ENCODE measurements around the gene BAZ1A. TPM values are rescaled to one million over a fixed set of nuclear protein-coding genes. Genes with fewer than 3 reads are reported as not detected.

BAZ1A gene
- total and polyA plus RNA-seq, 2 of the 8 experiments (the other 6 are each of a cell fraction or from before 2014, with no cell fraction given), result 8.0 to 23.1 TPM

- peaks cover 0 to 7% of the 10 kb centered on the region in 2 experiments; a peak in 2 of 4 replicates for H3K79me2 ChIP-seq (ENCODE audit: control insufficient read depth in 1 of 2, insufficient read depth in 2 of 2, low read length in 2 of 2)
- WGBS, 2 experiments (ENCODE audit: extremely low coverage in 1 of 2, insufficient coverage in 1 of 2, insufficient read length in 1 of 2, insufficient replicate concordance in 2 of 2, low coverage in 1 of 2, low lambda C conversion rate in 2 of 2, missing lambda C conversion rate in 1 of 2), result 71% methylated on average over 6 of the region's 6 CpGs; no CpG with 5 or more reads in 1 of the 2 experiments
- H3K14ac ChIP-seq (ENCODE audit: insufficient read length), result no peak overlapping the region
- peak overlapping the region; percentile 84 to 86 for H3K4me2 ChIP-seq (ENCODE audit: insufficient read depth in 1 of 2, low read depth in 2 of 2, low read length in 2 of 2)
- ChIA-PET CTCF (ENCODE audit: partially characterized antibody) (interaction anchor here (1.0 to 1.6 kb wide), 2 partner anchors 10 kb away, joined by 4 to 5 read pairs; no protein-coding TSS in a partner anchor), POLR2A (ENCODE audit: partially characterized antibody) (interaction anchor here (0.6 to 6.3 kb wide), 7 partner anchors 8 to 174 kb away, joined by 3 to 31 read pairs (median 3); partner anchors contain the start of gene EAPP)
- H3K36me3 ChIP-seq (ENCODE audit: control insufficient read depth in 2 of 4, insufficient read depth in 4 of 4, low read length in 3 of 4), result peaks cover 0 to 14% (median 2%) of the 10 kb centered on the region in 4 experiments; a peak in 2 of 8 replicates
- no peak overlapping the region for H2BK15ac ChIP-seq (ENCODE audit: low read length)
- H3K56ac ChIP-seq (replicated peaks; ENCODE audit: insufficient read length, low read depth, low read length), result no peak overlapping the region
- no peak overlapping the region for H3K23ac ChIP-seq (ENCODE audit: insufficient read length)
- H3K4me1 ChIP-seq (replicated peaks in 1 of 4; ENCODE audit: control insufficient read depth in 3 of 4, insufficient read depth in 4 of 4, low read length in 3 of 4), result no peaks in the 10 kb centered on the region
- no peak overlapping the region for H2AFZ ChIP-seq (ENCODE audit: low read length)
- H4K91ac ChIP-seq (replicated peaks; ENCODE audit: insufficient read length, low read length), result no peak overlapping the region
- no peak overlapping the region for H2AK5ac ChIP-seq (ENCODE audit: low read depth, low read length)
- H2BK120ac ChIP-seq (replicated peaks; ENCODE audit: low read depth, low read length), result no peak overlapping the region
- no peak overlapping the region for H2BK12ac ChIP-seq (ENCODE audit: low read depth, low read length)
- no peak overlapping the region for H2BK20ac ChIP-seq (ENCODE audit: low read length)
- H3K4me3 ChIP-seq (ENCODE audit: extremely low read depth in 1 of 4, insufficient read depth in 2 of 4, low read depth in 3 of 4, low read length in 4 of 4), result peak overlapping the region; percentile 73 to 99 (median 88); a peak in 7 of 8 replicates
- DNase-seq (ENCODE audit: low read depth in 1 of 2, low spot score in 2 of 2) (no peak), FAIRE-seq (no peak)
- no peak overlapping the region for H4K8ac ChIP-seq (ENCODE audit: extremely low read depth, insufficient read depth, low read length)
- peaks cover 3% of the 10 kb centered on the region for H3K23me2 ChIP-seq (ENCODE audit: low read depth, low read length)
- no peaks in the 10 kb centered on the region for H3K79me1 ChIP-seq (ENCODE audit: low read depth, low read length)
- no peaks in the 10 kb centered on the region for H4K20me1 ChIP-seq (replicated peaks in 1 of 2; ENCODE audit: control insufficient read depth in 1 of 2, insufficient read depth in 2 of 2, low read length in 2 of 2)
- peak overlapping the region in 3 of 4 experiments; percentile 89 to 95 (median 90); a peak in 5 of 7 replicates for H3K9ac ChIP-seq (replicated peaks in 1 of 4; ENCODE audit: extremely low read depth in 1 of 4, low read depth in 3 of 4, low read length in 3 of 4)
- no peak overlapping the region for H3K4ac ChIP-seq (replicated peaks; ENCODE audit: insufficient read length, low read depth, low read length)
- no peak overlapping the region; the same call in 1 of the 2 replicates for H3K27ac ChIP-seq (ENCODE audit: low read depth, low read length)
- H3K27me3 ChIP-seq (replicated peaks in 1 of 4; ENCODE audit: control insufficient read depth in 3 of 4, extremely low read depth in 1 of 4, insufficient read depth in 3 of 4, low read length in 3 of 4), result peaks cover 0 to 4% (median 0%) of the 10 kb centered on the region in 4 experiments; a peak in 3 of 7 replicates
- H2BK5ac ChIP-seq (ENCODE audit: low read depth, low read length), result no peak overlapping the region
- no peaks in the 10 kb centered on the region for H3K9me3 ChIP-seq (ENCODE audit: insufficient read depth in 2 of 2, low read depth in 1 of 2, low read length in 1 of 2)
- H3K18ac ChIP-seq (ENCODE audit: extremely low read depth, low read length), result no peak overlapping the region
- no peak overlapping the region for H4K5ac ChIP-seq (ENCODE audit: insufficient read length, low read depth, low read length)
- TF ChIP-seq CBX8 (IDR thresholded peaks at IDR 0.05; ENCODE audit: borderline replicate concordance, low read depth, low read length) (no peak), JUND (IDR thresholded peaks at IDR 0.05; ENCODE audit: low read length) (no peak), RXRA (IDR thresholded peaks at IDR 0.05; ENCODE audit: insufficient read depth, low read depth, low read length) (no peak), RAD21 (IDR thresholded peaks at IDR 0.05 in 1 of 2, conservative IDR thresholded peaks at IDR 0.05 in 1 of 2; ENCODE audit: low read depth in 2 of 2, low read length in 2 of 2) (no peak), MAX (IDR thresholded peaks at IDR 0.05) (no peak), CEBPB (IDR thresholded peaks at IDR 0.05; ENCODE audit: low read depth, low read length) (no peak), CBX5 (IDR thresholded peaks at IDR 0.05; ENCODE audit: low read depth, low read length) (no peak), NRF1 (IDR thresholded peaks at IDR 0.05; ENCODE audit: low read depth, low read length) (no peak), CREB1 (IDR thresholded peaks at IDR 0.05) (no peak), CHD1 (IDR thresholded peaks at IDR 0.05; ENCODE audit: low read depth, low read length) (no peak), TCF12 (IDR thresholded peaks at IDR 0.05; ENCODE audit: low read depth, low read length) (no peak), CHD2 (IDR thresholded peaks at IDR 0.05; ENCODE audit: low read length) (no peak), EP300 (IDR thresholded peaks at IDR 0.05; ENCODE audit: borderline replicate concordance in 1 of 2, low read depth in 2 of 2, low read length in 2 of 2) (no peak)
Observed at GRCh38 chr14:34713122-34713680, 162.0 kb downstream of the BAZ1A start.
